Measurements from ENCODE around the gene ANKRD13C. TPM values are rescaled to one million over a fixed set of nuclear protein-coding genes. Genes with fewer than 3 reads are reported as not detected.

Gene ANKRD13C, protein sequence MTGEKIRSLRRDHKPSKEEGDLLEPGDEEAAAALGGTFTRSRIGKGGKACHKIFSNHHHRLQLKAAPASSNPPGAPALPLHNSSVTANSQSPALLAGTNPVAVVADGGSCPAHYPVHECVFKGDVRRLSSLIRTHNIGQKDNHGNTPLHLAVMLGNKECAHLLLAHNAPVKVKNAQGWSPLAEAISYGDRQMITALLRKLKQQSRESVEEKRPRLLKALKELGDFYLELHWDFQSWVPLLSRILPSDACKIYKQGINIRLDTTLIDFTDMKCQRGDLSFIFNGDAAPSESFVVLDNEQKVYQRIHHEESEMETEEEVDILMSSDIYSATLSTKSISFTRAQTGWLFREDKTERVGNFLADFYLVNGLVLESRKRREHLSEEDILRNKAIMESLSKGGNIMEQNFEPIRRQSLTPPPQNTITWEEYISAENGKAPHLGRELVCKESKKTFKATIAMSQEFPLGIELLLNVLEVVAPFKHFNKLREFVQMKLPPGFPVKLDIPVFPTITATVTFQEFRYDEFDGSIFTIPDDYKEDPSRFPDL
- total RNA-seq: 93.9 TPM

DNA sequence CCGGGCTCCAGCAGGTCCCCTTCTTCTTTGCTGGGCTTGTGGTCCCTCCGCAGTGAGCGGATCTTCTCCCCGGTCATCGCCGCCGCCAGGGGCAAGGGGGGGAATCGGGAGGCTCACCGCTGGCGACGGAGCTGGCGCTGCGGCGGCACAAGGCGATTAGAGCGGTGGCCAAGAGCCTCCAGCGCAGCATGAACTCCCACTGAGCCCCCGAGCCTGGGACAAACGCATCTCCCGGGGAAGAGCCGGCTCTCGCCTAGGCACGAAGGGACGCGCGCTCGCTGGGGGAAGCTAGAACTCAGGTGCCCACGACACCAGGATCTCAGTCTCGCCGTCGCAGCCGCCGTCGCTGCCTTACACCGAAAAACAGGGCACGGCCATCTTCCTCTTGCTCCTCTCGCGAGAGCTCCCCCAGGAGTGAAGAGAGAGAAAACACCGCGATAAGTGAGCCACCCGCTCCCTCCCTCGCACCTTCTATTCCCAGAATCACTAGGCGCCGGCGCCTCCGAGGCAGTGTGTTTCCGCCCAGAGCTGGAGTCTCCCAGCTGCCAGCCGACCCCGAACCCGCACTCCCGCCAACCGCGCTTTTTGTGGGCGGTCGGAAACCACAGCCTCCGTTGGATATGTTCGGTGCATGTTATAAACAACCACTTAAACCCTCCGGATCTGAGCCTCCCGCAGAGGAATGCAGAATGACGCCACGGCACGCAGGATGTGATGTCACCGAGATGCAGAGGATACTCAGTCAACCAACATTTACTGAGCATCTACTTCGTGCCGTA is at the start of gene ANKRD13C:
Gene ANKRD13C (minus strand): TSS at position 391 of the 779 bp plus-strand sequence. CDS start 314 bp downstream, at position 77.

DNA sequence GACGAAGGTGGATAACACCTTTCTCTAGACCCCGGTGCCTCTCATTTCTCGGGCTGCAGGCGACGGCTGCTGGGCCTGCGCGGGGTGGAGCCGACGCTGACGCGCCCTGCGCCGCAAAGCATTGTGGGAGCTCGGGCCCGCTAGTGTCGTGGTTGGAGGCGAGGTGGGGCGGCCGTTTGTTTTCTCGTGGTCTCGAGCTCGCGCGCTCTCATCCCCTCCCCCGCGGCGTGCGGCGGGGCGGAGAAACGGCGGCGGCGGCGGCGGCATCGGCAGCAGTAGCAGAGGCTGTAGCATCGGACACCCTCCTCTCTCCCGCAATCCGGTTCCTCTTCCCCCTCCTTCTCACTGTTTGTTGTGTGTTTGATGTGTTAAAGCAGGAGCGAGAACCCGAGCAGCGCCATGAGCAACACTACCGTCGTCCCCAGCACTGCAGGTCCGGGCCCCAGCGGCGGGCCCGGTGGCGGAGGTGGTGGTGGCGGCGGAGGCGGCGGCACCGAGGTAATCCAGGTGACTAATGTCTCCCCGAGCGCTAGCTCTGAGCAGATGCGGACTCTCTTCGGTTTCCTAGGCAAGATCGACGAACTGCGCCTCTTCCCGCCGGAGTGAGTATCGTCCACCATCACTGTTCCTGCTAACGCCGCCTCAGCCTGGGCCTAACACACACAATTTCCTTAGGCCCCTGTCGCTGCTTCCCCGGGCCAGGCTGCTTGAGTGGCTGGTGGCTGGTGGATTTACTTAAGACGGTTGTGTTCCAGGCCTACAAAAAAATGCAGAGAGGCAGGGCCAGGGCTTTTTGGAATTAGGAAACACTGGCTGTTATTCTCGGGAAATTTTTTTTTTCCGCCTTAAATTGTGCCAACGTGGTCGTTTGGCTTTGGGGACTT is 133.0 kb downstream of the ANKRD13C start, which contains the start of gene SRSF11:
Gene SRSF11 (plus strand): TSS at position 143 of the 884 bp plus-strand sequence. CDS start 257 bp downstream, at position 400.

Other genes with a start within 250 kb of the ANKRD13C start
- gene LRRC40, start 149.1 kb downstream of the ANKRD13C start, total RNA-seq: 82.8 TPM
- 130 TPM for gene SRSF11, start 133.3 kb downstream of the ANKRD13C start, total RNA-seq
- 7.8 TPM for gene CTH, start 56.5 kb upstream of the ANKRD13C start, total RNA-seq